ENCODE results near the gene IFRD2.
A peak's percentile ranks its signal among the peaks of the same experiment; 100 is the strongest.

Gene IFRD2

GRCh38 chr3:50292159-50293078, at the start of gene IFRD2:
IFRD2 (minus strand) TSS chr3:50292429; CDS start chr3:50292274, 155 bp downstream.
- peak; percentile 91 for DNase-seq

- no peak for DNase-seq
These were observed 49.3 kb upstream of the IFRD2 start for GRCh38 chr3:50341537-50341936.

- no peak for DNase-seq
These were observed 48.5 kb upstream of the IFRD2 start, which contains the start of gene RASSF1 for GRCh38 chr3:50340448-50341329. RASSF1 (minus strand) TSS chr3:50340836; CDS start chr3:50340805, 31 bp downstream.

GRCh38 chr3:50340147-50340447, 47.9 kb upstream of the IFRD2 start:
- DNase-seq, result no peak

GRCh38 chr3:50339485-50340146, 47.4 kb upstream of the IFRD2 start:
- no peak for DNase-seq

GRCh38 chr3:50338965-50339364, 46.7 kb upstream of the IFRD2 start:
- no peak for DNase-seq

- peak; percentile 95 for DNase-seq
These were observed 45.1 kb upstream of the IFRD2 start for GRCh38 chr3:50337175-50337861.

- DNase-seq, result no peak
These were observed 44.4 kb upstream of the IFRD2 start for GRCh38 chr3:50336452-50337174.

GRCh38 chr3:50334339-50335075, 42.3 kb upstream of the IFRD2 start:
- DNase-seq, result no peak

GRCh38 chr3:50333744-50334328, 41.6 kb upstream of the IFRD2 start:
- no peak for DNase-seq

- DNase-seq, result no peak
These were observed 39.2 kb upstream of the IFRD2 start for GRCh38 chr3:50331364-50331907.

- no peak for DNase-seq
These were observed 38.1 kb upstream of the IFRD2 start for GRCh38 chr3:50330330-50330729.

GRCh38 chr3:50327943-50328691, 35.9 kb upstream of the IFRD2 start, which contains the start of gene TUSC2:
TUSC2 (minus strand) TSS chr3:50328223; CDS start chr3:50328099, 124 bp downstream.
- peak; percentile 95 for DNase-seq

- no peak for DNase-seq
These were observed 34.9 kb upstream of the IFRD2 start for GRCh38 chr3:50327129-50327528.

GRCh38 chr3:50326182-50326541, 33.9 kb upstream of the IFRD2 start:
- DNase-seq, result no peak

- no peak for DNase-seq
These were observed 33.4 kb upstream of the IFRD2 start for GRCh38 chr3:50325497-50326181.

- no peak for DNase-seq
These were observed 32.9 kb upstream of the IFRD2 start for GRCh38 chr3:50325113-50325480.

GRCh38 chr3:50324351-50325112, 32.3 kb upstream of the IFRD2 start:
- DNase-seq, result peak; percentile 61
